CD4-positive, alpha-beta T cell treated with Interleukin-12 subunit alpha and Interleukin-12 subunit beta, for 1 hour (primary cell): ENCODE results near the gene LILRA2.
"Not testable (repeated sequence)": the region's sequence is repeated elsewhere in the genome, so short reads cannot be mapped to it uniquely, and the experiment has no call there.

Experiments
- DNase-seq: peaks from one replicate; pipeline ENCODE4 v3.0.0-alpha.2; 2020

LILRA2 gene

DNA sequence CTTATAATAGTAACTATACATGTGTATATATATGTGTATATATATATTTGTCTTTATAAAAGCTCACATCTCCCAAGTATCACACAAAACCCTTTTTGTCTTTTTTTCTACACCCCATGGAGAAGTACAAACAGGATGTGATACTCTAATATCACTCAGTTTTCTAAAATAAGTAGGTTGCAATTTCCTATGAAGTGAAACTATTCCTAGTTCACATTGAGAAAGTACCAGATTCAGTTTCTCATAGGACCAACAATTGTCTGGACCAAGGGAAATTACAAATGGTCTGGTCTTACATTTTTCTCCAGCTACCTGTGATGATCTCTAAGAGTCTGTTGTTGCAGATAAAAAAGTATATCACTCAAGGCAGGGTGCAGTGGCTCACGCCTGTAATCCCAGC lies 38.8 kb downstream of the LILRA2 start:
- no peak for DNase-seq

DNA sequence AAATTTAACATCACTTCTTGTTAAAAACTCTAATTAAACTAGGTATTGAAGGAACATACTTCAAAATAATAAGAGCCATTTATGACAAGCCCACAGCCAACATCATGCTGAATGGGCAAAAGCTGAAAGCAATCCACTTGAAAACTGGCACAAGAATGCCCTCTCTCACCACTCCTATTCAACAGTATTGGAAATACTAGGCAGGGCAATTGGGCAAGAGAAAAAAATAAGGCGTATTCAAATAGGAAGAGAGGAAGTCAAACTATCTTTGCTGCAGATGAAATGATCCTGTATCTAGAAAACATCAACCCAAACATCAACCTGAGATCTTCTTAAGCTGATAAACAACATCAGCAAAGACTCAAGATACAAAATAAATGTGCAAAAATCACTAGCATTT lies 41.1 kb downstream of the LILRA2 start:
- no peak for DNase-seq

DNA sequence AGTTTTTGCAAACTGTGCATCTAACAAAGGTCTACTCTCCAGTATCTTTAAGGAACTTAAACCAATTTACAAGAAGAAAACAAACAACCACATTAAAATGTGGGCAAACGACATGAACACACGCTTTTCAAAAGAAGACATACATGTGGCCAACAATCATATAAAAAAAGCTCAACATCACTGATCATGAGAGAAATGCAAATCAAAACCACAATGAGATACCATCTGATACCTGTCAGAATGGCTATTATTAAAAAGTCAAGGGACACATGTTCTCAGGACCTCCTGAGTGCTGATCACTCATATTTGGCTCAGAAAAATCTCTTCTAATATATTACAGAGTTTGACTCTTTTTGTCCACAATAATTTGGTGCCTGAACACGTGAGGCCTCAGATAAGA lies 42.5 kb downstream of the LILRA2 start:
- DNase-seq: no peak

DNA sequence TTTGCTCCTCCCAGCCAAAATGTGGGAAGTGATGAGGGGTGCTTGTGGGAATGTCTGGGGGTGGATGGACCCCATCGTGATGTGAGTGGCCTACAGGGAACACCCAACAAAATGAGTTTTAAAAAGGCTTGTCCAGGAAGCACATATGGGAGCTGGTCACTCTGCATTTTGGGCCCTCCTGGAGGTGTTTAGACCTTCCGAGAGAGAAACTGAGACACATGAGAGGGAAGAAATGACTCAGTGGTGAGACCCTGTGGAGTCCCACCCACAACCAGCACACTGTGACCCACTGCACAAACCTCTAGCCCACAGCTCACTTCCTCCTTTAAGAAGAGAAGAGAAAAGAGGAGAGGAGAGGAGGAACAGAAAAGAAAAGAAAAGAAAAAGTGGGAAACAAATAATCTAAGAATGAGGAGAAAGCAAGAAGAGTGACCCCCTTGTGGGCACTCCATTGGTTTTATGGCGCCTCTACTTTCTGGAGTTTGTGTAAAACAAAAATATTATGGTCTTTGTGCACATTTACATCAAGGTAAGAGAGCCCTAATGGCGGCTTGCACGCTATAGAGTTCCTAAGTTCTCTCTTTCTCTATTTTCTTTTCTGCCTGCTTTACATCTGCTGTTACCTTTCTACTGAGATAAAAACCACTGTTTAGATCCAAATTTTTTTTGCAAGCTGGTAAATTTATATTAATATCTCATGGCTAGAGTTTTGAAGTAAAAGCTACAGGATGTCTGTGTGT lies 43.4 kb downstream of the LILRA2 start:
- no peak for DNase-seq

DNA sequence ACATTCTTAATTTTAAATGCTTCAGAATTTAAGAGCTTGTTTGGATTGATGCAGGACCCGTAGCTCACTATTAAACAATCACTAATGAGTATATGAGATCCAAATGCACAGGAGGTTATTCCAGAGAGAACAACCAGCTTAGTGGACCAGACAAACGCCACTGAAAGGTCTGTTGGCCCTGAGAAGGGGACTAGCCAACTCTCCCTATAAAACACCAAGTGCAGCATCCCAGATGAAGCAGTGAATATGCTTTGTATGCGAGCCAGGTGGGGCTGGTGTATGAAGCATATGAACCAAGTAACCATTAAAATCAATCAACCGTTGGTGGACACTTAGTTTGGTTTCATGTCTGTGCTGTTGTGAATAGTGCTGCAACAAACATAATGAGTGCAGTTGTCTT lies 46.9 kb downstream of the LILRA2 start:
- no peak for DNase-seq

DNA sequence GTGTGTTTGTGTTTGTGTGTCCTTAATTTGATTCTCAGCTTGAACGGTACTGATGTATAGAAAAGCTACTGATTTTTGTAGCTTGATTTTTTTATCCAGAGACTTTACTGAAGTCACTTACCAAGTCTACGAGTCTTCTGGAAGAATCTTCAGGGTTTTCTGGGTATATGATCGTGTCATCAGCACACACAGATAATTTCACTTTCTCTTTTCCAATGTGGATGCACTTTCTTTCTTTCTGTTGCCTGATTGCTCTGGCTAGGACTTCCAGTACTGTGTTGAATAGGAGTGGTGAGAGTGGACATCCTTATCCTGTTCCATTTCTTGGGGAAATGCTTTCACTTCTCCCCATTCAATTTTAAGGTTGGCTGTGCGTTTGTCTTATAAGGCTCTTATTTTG lies 48.8 kb downstream of the LILRA2 start:
- DNase-seq: no peak

DNA sequence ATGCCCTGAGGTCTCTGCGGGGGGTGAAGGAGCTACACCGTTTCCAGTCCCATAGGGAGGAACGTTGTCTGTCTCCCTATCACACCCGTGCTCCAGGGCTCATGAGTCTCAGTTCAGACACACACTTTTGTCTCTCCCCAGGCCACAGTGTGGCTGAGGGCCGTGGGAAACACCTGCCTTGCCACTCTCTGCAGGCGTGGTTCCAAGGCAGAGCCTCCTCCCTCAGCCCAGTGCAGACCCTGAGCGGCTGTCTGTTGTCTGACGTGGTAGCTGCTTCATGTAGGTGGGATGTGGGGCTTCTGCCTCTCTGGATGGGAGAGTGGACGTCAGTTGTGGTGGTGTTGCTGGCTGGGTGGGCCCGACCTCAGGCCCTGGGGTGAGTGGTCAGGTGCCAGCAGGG lies 50.6 kb downstream of the LILRA2 start:
- DNase-seq: not testable (repeated sequence)

DNA sequence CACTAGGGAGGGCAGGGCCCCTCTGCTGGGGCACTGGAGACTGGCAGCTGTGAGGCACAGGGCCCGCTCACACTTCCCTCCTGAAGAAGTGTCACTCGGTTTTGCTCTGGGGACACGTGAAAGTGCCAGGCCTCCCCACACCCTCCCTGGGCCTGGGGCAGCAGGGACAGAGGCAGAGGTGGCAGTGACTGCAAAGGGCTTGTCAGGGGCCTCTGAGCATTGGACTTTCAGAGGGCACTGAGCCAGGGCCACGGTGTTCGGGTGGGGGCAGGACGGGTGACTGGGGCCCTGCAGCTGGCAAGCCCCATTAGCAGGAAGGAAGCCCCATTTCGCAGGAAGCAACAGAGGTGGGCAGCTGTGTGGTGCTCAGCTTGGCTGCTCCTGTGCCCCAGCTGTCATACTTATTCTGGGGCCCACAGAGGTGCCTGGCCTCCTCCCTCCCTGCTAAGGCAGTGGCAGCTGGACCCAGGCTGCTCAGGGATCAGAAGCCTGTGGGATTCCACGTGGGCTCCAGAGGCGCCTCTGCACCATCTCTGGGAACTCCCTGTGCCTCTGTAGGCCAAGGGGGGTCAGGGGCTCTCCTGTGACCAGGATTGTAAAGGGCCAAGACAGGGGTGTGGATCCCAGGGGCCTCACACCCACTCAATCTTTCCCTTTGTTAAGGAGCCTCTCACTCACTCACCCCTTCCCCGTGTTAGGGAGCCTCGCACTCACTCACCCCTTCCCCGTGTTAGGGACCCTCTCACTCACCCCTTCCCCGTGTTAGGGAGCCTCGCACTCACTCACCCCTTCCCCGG lies 51.5 kb downstream of the LILRA2 start:
- DNase-seq: not testable (repeated sequence)

DNA sequence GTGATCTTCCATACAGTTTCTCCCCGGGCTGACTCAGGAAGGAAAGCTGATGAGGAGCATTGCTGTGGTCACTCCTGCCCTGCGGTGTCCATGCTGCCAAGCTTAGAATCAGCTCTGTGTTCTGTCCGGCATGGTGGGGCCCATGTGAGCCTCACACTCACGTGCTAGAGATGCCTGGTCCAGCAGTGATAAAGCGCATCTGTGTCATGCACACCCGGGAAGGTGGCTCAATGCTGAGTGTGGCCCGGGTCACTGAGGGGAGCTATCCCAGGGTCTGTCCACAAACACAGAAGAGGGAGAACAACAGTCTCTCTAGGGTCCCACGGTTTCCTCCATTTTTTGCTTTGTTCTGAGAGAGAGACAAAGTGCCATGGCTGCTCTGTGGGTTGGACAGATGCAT lies 53.2 kb downstream of the LILRA2 start:
- no peak for DNase-seq

DNA sequence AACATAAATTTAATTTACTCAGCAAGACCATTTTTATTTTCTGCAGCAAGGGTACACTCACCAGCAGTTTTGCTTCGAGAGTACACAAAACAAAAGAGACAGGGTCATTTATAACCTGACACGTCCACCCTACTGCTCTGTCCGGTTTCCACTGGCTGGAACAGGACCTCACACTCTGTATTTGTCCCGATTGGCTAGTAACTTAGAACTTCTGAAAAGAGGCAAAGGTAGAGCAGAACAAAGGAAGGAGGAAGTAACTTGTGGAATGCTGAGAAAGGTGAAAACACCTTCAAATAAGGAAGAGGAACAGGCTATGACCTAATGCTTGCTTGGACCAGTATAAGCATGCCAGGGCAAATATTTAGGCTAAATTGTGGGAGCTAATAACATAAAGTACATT lies 54.3 kb downstream of the LILRA2 start:
- DNase-seq: not testable (repeated sequence)

DNA sequence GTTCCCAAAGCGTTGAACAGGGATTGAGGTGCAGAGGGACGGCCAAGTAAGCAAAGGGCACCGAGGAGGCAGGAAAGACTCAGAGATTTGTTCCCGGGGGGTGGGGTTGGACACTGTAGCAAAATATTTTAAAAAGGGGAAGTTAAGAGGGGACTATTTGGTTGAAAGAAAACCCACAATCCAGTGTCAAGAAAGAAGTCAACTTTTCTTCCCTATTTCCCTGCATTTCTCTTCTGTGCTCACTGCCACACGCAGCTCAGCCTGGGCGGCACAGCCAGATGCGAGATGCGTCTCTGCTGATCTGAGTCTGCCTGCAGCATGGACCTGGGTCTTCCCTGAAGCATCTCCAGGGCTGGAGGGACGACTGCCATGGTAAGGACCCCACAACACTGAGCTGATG lies 56.7 kb downstream of the LILRA2 start, which contains the start of gene LILRB1:
Gene LILRB1, plus strand, starts transcription at position 223 of the 400 bp plus-strand sequence. CDS start 590 bp downstream, outside the sequence.
- DNase-seq: not testable (repeated sequence)

DNA sequence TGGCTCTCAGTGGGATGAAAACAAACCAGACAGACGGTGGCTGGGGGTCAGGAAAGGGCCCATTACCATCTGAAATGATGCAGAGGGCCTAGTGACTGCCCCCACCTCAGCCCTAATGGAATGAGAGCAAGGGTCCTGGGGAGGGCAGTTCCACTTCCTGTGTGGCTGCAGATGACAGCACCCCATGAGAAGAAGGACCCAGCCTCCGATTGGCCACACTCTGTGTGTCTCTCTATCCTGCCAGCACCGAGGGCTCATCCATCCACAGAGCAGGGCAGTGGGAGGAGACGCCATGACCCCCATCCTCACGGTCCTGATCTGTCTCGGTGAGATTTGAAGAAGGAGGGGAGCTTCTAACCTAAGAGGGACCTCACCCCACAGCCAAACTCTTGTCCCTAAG lies 57.2 kb downstream of the LILRA2 start:
- DNase-seq: no peak

DNA sequence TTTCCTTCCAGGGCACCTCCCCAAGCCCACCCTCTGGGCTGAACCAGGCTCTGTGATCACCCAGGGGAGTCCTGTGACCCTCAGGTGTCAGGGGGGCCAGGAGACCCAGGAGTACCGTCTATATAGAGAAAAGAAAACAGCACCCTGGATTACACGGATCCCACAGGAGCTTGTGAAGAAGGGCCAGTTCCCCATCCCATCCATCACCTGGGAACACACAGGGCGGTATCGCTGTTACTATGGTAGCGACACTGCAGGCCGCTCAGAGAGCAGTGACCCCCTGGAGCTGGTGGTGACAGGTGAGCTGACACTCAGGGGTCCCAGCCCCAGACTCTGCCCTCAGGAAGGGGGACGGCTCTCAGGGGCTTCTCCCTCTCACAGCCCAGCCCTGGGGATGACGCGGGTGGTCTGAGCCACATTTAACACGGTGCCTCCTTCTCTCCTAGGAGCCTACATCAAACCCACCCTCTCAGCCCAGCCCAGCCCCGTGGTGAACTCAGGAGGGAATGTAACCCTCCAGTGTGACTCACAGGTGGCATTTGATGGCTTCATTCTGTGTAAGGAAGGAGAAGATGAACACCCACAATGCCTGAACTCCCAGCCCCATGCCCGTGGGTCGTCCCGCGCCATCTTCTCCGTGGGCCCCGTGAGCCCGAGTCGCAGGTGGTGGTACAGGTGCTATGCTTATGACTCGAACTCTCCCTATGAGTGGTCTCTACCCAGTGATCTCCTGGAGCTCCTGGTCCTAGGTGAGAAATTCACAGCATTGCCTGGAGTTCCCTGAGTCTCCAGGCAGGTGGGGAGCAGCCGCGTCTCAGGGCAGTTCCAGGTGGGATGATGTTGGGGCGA lies 58.1 kb downstream of the LILRA2 start:
- not testable (repeated sequence) for DNase-seq

DNA sequence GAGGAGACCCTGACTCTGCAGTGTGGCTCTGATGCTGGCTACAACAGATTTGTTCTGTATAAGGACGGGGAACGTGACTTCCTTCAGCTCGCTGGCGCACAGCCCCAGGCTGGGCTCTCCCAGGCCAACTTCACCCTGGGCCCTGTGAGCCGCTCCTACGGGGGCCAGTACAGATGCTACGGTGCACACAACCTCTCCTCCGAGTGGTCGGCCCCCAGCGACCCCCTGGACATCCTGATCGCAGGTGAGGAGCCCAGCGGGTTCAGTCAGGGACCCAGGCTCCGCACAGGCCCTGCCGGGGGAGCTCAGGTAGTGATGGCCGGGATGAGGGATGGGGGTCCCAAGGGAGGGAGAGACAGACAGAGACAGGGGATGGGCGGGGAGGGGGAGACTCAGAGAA lies 58.9 kb downstream of the LILRA2 start:
- DNase-seq: not testable (repeated sequence)

DNA sequence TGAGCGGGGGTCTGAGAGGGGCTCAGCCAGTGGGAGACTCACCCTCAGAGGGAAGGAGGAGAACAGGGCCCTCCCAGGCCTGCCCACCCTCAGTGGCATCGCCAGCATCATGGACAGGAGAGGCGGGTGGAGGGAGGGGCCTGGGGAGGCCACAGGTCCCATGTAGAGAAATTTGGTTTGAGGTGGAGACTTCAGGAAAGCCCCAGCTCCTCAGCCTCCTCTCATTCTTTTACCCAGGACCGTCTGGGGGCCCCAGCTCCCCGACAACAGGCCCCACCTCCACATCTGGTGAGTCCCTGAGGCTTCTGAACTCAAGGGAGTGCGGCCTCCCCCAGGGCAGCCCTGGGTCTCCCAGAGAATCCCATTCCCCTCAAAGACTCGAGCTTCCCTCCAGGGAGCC lies 59.8 kb downstream of the LILRA2 start:
- DNase-seq: no peak

DNA sequence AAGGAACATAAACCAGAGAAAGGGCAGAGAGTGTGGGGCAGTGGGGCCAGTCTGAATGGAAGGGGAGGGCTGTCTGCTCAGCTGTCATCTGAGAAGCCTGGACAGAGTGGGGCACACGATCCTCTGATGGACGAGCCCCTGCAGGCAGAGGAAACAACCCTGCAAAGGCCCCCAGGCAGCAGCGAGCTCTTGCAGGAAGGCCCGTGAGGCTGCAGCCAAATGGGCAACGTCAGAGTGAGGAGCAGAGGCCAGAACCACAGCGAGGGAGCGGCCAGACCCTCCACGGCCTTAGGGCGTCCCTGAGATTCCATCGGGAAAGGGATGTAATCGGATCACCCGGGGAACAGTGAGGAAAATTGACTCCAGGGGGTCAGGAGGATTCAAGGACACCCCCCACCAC lies 62.5 kb downstream of the LILRA2 start:
- DNase-seq: not testable (repeated sequence)

DNA sequence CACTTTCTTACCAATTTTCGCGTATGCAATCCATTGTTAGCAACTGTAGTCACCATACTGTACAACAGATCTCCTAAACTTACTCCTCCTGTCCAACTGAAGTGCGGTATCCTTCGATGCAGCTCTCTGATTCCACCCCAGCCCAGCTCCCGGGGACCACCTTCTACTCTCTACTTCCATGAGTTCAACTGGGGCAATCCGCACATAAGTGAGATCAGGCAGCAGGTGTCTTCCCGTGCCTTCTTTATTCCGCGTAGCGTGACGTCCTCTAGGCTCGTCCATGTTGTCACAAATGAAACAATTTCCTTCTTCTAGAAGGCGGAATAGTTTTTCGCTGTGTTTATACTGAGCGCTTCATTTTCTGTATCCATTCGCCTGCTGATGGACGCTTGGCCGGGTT lies 65.1 kb downstream of the LILRA2 start:
- DNase-seq: no peak
